IPS-11a (cell line): ENCODE data around the gene HMCN2.
A peak's percentile ranks its signal among the peaks of the same experiment; 100 is the strongest.
"Not testable (repeated sequence)": the region's sequence is repeated elsewhere in the genome, so short reads cannot be mapped to it uniquely, and the experiment has no call there.

Experiments
- H3K4me3 ChIP-seq: one replicate; pipeline ENCODE4 v1.5.1; 2013; ENCODE audit warnings: low read depth, low read length, control low read depth

The HMCN2 gene

DNA sequence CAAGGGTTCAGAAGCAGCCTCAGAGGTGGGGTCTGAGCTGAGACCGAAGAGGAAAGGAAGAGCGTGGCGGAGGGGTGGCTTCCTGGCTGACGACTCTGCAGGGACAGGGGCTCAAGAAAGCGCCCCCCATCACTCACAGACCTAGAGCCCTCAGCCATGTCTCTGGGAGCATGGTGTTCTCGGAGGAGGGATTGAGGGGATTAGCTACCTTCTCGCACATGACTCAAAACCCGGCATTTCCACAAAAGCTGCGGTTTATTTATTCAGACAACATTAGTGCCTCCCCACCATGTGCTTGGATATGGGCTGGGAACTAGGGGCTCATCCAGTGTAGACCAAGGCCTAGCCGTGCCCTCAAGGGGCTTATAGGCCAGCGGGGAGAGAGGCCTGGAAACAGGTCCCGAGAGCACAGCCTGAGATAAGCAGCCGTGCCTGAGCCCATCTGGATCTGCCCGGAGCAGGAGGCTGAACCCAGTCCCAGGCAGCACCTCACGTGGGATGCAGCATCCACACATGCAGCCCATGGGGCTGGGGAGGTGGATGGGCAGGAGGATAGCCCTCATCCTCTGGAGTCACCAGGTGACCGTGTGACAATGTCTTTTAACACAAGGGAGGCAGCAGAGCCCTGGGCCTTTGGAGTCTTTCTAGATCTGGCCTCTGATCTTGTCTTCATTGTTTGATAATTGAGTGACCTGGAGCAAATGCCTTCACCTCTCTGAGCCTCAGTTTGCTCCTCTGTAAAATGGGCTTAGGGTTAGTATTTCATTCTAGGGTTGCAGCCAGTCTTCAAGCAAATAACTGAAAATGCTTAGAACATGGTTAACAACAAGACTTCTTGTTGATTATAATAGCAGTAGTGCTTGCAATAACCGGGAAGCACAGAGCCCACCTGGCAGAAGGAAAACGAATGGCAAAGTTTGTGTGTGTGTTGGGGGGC, 878 bp upstream of the HMCN2 start:
- H3K4me3 ChIP-seq = no peak overlapping the region

DNA sequence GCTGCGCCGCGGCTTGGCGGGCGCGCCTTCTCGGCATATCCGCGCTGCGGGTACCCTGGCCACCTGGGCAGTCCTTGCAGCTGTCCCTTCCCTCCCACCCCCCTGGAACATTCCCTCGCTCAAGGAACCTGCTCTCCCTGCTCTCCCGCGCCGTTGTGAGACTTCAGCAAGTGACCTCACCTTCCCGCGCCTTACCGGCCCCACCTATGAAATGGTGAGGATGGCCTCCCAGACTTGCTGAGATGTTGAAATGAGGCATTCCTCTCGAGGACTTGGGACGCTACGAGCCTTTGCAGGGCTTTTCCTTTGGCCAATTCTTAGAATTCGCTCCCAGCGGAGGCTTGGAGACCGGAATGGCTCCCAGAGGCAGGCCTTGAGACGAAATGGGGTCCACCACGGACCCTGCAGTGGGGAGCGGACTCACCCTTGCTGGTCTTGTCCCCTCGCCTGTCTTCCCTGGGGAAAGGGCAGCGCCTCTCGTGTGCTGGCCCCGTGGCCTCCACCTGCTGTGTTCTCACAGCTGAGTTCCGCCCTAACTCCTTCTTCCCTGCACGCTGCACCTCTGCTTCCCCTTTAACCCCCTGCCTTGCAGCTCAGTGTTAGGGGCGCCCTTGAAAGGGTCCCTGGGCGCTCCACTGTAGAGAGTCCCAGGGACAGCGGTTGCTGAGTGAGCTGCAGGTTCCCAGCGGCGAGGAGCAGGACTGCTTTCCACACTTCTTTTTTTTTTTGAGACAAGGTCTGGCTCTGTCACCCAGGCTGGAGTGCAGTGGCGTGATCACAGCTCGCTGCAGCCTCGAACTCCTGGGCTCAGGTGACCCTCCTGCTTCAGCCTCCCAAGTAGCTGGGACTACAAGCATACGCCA, 907 bp downstream of the HMCN2 start:
- peak overlapping the region; percentile 33 for H3K4me3 ChIP-seq

DNA sequence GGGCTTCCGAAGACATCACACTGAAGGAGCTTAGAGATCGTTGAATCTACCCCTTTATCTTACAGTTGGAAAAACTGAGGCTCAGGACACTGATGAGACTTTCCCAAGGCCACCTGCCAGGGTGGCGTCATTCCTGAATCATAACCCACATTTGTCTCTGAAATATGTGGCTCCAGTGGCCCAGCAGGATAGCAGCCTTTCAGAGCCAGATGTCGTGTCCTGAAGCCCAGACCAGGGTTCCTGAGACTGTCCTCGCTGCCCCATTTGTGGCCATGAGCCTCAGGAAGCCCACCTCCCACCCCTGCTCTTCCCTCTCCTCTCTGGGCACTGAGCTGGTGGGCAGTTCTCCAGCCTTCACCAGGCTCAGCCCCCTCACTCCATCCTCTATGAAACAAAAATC, 2.4 kb downstream of the HMCN2 start:
- H3K4me3 ChIP-seq = no peak overlapping the region

DNA sequence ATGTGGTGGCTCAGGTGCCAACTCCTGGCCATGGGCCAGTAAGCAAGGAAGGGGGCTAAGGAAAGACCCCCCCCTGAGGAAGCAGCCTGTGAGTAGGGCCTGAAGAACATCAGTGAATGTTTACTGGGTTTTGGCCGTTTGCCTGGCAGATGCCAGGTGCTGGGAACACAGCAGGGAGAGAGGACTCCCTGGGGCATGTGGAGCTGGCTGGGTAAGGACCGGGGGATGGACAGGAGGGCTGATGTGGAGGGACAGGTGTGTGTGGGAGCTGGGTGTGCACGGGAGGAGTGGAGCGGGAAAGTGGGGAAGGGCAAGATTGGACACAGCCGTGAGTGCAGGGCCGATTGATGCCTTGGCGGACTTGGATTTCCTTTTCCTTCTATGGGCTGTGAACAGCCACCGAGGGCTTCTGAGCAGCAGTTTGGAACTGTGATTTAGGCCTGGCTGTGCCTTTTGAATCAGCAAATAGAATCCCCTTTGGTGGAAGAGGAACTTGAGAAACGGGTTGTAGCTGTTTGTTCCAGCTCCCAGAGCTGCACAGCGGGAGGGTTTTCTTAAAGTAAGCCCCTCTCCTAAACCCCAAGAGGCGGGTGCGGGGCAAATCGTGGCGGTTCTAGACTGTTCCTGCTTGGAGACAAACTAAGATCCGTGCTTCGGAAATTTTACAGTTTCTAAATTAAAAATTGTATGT, 3.1 kb downstream of the HMCN2 start:
- H3K4me3 ChIP-seq = no peak overlapping the region

DNA sequence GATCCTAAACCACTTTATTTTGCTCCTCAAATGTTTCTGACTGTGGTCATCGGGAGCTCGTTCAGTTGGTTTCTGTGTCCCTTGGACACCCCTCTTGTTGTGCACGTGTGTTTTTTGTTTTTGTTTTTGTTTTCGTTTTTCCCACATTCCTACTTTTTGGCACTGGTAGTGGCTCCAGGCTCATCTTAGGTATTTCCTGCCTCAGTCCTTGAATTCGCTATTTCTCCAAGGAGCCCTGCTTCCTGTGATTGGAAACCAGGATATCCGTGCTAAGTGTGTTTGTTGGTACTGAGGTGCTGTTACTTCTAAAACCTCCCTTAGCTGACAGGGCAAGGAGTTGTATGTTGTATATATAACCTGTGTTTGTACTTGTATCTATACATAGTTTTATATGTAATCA, 5.9 kb downstream of the HMCN2 start:
- H3K4me3 ChIP-seq = no peak overlapping the region

DNA sequence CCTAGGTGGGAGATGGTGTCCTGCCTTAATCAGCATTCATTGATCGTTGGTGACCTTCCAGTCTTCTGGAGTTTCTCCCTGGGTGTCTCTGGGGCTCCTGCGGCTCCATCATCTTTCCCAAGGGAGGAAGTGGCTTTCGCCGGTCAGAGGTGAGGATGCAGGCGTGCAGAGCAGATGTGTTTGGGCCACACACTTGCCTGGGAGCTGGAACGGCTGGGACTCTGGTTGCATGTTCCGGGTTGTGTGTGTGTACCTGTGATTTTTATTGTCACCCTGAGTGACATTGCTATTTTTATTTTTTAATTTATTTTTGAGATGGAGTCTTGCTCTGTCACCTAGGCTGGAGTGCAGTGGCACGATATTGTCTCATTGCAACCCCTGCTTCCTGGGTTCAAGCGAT, 9.6 kb downstream of the HMCN2 start:
- H3K4me3 ChIP-seq = no peak overlapping the region

DNA sequence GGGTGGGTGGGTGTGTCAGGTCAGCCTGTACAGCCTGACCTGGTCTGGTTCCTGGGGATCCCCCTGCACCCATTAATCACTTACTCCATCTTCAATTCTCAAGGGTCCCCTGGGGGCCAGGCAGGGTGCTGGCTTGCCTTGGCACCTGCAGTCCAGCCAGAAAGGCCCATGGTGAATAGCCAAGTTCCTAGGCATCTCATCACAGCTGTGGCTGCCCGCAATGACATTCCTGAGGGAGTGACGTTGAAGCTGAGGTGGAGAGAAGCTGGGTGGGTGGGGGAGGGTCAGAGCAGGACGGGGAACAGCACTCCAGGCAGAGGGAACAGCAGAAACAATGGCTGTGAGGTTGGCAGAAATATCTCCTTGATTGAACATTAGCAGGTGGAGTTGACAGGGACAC, 10.6 kb downstream of the HMCN2 start:
- H3K4me3 ChIP-seq = no peak overlapping the region

DNA sequence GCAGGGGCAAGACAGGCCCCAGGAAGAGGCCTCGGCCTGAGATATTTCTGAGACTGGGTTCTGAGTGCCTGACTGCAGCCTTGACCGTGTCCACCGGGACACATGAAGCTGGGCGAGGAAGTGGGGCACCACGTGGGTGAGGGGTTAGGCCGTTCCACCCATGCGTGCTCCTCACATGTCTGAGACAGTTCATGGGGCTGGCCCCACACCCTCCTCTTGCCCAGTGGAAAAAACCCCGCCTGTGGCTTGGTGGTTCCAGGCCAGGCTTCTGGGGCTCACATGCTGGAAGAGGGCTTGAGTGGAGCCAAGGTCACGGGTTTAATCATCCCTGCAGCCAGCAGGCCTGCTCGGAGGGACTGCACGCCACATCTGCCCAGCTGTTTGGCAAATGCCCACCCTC, 11.4 kb downstream of the HMCN2 start:
- H3K4me3 ChIP-seq = no peak overlapping the region

DNA sequence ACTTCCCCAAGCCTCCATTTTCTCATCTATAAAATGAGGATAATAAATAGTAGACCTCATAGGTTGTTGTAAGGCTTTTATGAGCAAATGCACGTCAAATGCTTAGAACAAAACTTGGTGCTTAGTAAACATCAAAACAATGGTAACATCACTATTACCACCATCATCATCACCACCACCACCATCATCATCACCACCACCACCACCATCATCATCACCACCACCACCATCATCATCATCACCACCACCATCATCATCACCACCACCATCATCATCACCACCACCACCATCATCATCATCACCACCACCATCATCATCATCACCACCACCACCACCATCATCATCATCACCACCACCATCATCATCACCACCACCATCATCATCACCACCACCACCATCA, 12.0 kb downstream of the HMCN2 start:
- not testable (repeated sequence) for H3K4me3 ChIP-seq

DNA sequence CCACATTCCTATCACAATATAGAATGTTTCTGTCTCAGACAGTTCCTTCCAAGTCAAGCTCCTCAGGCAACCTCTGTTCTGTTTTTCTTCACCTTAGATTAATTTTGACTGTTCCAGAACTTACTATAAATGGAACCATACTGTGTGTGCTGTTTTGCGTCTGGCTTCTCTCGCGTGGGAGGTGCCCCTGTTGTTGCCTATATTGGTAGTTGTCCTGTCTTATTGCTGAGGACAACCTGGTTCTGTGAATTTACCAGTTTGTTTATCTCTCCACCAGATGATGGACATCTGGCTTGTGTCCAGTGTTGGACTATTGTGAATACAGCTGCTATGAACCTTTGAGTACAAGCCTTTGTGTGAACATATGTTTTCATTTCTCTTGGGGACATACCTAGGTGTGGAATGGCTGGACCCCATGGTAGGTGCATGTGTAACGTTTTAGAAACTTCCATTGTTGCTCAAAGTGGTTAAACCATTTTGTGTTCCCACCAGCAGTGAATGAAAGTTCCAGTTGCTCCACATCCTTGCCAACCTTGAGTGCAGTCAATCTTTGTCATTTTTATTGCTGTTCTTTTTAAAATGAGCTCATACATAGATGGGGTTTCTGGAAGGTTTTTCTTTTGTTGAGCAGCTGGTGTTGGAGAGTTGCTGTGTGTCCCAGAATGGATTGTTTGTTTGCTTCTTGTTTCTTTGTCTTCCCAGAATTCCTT, 18.1 kb downstream of the HMCN2 start:
- H3K4me3 ChIP-seq = no peak overlapping the region

DNA sequence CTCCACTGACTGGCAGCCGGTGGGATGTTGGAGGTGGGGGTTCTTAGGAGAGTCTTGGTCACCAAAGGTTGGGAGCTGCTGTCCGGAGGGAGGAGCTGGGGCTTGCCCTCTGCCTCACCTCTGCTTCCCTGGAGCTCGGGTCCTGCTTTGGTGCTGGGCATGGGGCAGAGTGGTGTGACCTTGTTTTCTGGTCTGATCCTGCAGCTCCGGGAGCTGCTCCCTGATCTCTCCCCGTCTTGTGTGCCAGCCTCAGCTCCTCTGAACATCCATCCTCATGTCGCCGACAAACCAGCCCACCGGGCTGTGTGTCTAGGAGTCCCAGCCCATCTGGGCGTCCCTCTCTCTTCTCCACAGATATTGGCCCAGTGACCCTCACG, 18.7 kb downstream of the HMCN2 start:
- H3K4me3 ChIP-seq = no peak overlapping the region

DNA sequence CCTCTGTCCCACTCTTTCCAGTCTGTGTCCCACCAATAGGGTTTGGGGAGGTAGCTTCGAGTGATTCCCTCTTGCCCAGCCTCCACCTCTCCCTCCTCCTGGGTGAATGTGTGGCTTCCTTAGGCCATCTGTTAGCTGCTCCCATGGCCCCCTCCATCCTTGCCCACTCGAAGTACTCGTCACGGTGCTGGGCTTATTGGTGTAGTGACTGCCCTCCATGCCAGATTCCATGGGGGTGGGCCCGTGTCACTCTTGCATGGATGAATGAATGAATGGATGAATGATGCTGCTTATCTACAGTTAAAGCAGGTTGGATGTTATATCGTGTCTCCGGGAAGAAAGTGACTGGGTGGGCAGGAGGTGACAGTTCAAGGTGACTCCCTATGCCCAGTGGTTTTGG, 19.1 kb downstream of the HMCN2 start:
- no peak overlapping the region for H3K4me3 ChIP-seq

DNA sequence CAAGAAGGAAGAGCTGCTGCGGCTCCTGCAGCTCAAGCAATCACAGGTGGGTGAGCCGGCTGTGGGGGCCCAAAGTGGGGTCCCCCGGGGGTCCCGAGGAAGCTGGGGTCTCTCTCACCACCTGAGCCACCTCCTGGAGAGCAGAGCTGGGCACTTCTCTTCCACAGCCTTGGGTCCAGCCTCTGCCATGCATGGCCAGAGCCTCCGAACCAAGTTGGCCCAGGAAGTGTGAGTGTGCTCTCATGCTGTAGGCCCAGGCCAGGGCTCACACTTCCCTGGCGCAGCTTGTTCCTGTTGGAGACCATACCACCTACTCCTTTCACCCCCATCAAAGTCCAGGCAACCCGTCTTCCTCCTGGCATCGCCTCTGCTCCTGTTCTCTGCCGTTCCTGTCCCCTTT, 19.7 kb downstream of the HMCN2 start:
- H3K4me3 ChIP-seq = no peak overlapping the region

DNA sequence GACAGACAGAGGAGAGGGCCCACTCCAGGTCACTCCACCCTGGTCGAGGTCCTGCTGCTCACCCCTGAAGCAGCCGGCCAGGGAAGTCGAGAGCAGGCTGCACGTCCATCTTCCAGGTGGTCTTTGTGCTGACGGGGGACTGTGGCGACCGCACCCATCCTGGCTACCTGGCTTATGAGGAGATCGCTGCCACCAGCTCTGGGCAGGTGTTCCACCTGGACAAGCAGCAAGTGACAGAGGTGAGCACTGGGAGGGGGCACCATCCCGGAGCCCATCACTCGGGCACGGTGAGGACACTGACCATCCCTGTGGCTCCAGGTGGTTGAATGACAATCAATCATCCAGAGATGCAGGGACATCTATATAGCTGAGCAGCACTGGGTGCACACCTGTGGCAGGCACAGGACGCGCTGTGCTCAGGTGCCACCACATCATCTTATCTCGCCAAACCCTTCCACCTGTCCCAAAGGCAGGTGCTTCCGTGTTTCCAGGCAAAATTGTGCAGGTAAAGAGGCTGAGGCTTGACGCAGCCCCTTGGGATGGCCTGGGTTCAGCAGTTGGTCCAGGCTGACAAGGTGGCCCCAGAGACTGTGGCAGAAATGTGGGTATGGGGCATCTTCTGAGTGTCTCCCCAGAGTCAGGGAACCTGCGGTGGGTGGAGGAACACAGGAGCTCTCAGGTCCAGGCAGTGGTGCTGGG, 20.7 kb downstream of the HMCN2 start:
- no peak overlapping the region for H3K4me3 ChIP-seq

DNA sequence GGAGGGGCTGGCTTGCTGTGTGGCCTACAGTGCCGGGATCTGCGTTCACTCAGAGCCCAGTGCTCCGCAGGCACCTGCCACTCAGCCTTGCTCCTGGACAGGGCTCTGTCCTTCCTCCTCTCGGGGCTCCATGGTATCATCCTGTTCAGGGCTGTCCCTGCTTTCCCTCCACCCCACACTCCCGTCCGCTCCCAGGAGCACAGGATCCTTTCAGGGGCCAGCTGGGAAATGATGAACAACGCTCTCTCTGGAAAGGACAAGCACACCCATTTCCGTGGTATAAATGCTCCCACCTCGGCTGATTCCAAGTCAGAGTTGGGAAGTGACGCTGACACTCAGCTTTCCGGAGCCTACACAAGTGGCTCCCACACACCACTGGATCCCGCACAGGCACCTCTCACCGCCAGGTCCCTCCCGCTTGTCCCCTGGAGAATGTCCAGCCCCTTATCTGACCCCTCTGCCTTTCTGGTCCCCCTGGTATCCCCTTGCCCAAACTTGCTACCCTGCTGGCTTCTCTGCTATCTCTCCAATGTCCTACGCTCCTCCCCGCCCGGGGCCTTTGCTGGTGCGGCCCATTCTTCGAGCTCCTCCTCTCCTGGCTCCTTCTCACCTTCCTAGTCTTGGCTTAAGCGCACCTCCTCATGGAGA, 21.3 kb downstream of the HMCN2 start:
- no peak overlapping the region for H3K4me3 ChIP-seq

DNA sequence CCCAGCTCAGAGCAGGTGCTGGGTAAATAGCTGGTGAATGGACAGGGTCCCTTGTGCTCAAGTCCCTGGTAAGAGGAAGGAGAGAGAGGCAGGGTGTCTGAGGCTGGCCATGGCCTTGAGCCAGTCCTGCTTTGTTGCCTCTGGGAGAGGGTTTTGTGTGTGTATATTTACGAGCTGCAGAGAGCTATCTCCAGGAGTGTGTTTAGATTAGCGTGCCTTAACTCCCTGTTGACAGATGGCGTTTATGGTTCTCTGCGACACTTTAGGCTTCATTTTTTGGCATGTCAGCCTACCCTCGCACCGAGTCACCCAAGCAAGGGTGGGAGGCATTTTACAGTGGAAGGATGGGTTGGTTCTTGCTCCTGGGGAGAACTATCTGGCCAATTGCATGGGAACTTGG, 22.2 kb downstream of the HMCN2 start:
- no peak overlapping the region for H3K4me3 ChIP-seq

DNA sequence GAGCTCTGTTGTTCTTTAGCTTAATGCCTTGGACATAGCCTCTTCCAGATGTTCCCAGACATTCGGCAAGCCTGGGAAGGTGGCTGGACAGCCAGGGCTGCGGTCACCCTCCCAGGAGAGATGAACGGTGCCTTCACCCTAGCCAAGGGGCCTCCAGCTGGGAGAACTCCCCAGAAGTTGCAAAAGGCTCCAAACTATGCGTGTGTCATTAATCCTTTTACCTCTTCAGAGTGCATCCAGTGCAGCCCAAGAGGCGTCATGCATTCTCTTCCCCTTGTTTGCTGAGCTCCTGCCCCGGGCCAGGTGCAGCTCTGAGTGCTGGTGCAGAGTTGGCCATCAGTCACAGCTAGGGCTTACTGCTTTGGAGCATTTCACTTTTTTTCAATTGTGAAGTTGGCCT, 22.8 kb downstream of the HMCN2 start:
- H3K4me3 ChIP-seq = no peak overlapping the region

DNA sequence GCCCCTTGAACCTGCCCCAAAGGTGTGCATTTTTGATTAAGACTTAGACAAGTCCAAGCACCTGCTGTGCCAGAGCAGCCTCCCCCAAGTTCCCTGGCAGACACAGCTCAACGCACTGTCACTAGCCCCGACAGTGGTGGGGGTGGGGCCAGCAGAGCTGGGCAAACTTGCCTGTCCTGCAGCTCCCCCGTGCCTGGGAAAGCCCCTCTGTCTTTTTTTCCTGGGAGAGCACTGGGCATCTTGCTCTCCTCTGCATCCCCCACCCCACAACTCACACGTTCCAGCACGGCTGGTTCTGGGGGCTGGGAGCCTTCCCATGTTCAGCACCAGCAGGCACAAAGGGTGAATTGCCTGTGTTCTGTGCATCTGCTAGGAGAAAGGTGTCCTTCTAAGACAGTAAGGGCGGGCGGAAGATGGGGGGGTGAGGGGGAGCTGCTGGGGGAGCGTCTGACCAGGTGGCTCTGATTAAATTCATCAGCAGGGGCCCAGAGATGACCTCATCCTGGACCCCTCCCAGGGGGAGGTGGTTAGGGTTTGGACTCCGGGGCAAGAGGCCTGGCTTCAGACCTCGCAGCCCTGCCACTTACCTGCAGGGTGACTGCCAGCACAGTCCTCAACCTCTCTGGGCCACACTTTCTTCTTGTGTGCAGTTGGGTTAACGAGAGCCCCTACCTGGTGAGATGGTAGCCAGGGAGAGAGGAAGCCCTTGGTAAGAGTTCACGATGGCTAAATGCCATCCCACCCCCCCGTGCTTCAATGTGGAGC, 23.5 kb downstream of the HMCN2 start:
- no peak overlapping the region for H3K4me3 ChIP-seq

DNA sequence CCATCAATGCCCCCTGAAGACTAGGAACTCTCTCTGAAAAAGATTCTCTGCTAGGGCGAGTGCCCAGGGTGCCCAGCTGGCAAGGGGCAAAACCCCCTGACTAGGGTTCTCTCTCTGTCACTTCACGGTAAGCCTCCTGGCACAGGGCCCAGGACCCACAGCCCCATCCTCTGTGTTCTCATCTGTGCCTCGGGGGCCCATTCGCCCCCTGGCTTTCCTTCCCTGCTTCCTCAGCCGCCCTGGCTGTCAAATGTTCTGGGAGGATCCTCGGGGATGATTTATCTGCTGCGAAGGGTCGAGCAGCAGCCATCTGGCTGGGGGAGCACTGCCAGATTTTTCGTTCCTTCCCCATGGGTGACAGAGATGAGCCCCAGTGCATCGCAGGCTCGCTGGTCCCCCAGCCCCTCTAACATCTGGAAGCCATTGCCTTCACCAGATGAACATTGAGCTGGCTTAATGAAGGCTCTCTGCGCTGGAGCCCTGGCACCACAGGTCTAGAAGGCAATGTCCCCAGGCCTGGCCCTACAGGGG, 24.2 kb downstream of the HMCN2 start:
- H3K4me3 ChIP-seq = no peak overlapping the region
